GM19324 (cell line): ENCODE results near the gene GNAQ.

Experiments used
- ATAC-seq: cut with Tn5 transposase; IDR thresholded peaks from one replicate; pipeline ENCODE4 v1.9.1; 2021; ENCODE audit warnings: mild to moderate bottlenecking, moderate library complexity; ENCODE audit not compliant: unreplicated experiment, low FRiP score

Gene GNAQ

DNA sequence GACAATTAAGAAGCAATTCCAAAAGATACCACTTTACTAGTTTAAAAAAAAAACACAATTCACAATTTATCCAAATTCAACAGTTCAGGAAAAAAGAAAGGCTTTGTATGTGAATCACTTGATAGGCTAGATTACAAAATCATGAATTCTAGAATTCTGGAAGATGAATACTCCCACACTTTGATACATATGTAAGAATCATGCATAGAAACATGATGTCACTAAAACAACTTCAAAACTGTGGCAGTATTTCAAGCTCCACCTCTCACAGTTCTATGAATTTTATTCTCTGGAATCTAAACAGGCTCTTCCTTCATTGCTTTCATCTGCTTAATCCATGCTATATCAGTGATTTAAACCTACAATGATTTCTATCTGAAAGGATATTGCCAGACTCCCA is 51.0 kb downstream of the GNAQ start:
- no peak for ATAC-seq

GRCh38 chr9:77978086-77978781 is 53.4 kb downstream of the GNAQ start:
- ATAC-seq = no peak

DNA sequence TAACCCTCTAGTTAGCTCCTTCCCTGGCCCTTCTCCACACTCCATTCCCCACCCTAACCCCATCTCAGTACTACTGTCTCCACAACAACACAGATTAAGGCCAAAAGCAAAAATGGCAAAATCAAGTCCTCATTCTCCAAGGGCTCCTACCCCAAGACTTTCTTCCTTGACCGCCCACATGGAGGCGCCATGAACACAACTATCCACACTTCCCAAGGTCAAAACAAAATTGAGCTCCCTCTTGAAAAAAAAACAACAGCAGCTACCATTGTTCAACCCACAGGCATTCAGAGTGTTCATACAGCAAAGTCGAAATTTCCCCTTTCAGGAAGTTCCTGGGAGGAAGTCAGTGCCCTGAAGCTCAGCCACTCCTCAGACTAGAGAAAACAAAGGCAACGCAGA is 54.4 kb downstream of the GNAQ start:
- ATAC-seq = no peak

DNA sequence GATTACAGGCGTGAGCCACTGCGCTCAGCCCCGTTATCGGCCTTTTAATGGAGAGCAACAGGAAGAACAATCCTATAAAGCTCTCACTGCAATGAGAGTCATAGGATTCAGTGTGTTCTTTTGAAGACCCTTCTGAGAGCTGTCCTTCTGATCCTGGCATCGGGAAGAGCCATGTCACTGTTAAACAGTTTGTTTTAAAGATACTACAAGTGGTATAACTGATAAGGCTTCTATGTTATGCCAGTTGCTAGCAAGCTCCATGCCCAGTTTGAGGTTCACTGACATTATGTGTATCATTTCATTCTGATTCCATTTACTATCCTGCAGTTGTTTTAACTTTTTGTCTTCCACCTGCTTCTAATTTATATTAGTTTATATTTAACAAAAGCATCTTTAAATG is 55.8 kb downstream of the GNAQ start:
- ATAC-seq = no peak

GRCh38 chr9:77975036-77975435 is 56.6 kb downstream of the GNAQ start:
- ATAC-seq = no peak

DNA sequence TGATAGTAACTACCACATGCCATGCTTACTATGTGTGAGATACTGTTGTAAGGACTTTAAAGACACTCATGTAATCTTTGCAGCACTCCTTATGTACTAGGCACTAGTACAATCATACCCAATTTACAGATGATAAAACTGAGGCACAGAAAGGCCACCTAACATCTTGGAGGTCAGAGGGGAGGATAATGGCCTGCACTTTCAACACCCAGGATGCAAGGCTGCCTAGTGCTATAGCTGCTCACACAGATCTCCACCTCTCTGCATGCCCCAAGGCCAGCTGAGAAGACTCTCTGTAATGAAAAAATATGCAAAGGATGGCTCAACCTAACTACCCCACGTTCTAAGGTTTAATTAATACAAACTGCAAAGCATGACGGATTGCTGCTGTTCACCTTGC is 57.2 kb downstream of the GNAQ start:
- ATAC-seq = no peak

DNA sequence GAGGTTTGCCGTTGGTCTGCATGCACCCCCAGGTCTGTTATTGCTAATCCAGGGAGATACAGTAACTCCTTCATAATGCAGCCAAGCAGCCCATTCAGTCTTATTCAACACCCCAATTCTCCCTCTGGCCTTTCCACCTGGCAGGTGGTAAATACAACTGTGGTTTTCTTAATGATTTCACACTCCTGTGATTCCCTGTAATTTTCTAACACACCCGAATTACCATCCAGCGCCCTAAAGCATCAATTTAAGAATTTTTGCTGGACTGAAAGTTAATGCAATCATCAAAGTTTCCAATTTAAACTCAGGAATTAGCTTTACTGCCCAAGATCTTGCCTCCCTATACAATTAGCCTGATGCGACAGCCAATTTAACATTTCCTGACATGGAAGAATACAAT is 62.5 kb downstream of the GNAQ start:
- no peak for ATAC-seq

- no peak for ATAC-seq
These were observed 63.1 kb downstream of the GNAQ start for GRCh38 chr9:77968506-77968905.

- ATAC-seq = no peak
These were observed 64.9 kb downstream of the GNAQ start for GRCh38 chr9:77966718-77967117.

GRCh38 chr9:77965445-77966123 is 66.0 kb downstream of the GNAQ start:
- ATAC-seq = no peak

GRCh38 chr9:77964258-77964657 is 67.4 kb downstream of the GNAQ start:
- ATAC-seq = no peak

- ATAC-seq = no peak
These were observed 70.1 kb downstream of the GNAQ start for GRCh38 chr9:77961541-77961940.

- ATAC-seq = no peak
These were observed 71.1 kb downstream of the GNAQ start for GRCh38 chr9:77960356-77961153.

- ATAC-seq = no peak
These were observed 71.8 kb downstream of the GNAQ start for GRCh38 chr9:77959803-77960202.

DNA sequence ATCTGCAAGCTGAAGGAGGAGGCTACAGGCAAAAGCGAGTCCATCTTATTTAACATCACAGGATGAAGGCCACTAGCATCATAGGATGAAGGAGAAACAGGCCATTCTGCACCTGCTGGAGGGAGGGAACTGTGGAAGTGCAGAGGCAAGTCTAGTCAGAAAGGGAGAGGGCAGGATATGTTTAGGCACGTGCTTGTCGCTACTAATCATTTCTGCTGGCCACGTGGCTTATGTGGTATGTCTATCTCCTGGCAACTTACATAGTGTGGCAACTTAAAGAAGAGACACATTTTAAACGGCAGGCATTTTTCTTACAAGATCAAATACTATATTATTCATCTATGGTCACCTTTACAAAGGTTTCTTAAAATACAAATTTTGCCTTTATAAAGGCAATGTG is 74.0 kb downstream of the GNAQ start:
- no peak for ATAC-seq

GRCh38 chr9:77956555-77956954 is 75.1 kb downstream of the GNAQ start:
- no peak for ATAC-seq

- no peak for ATAC-seq
These were observed 77.0 kb downstream of the GNAQ start for GRCh38 chr9:77954666-77955015.

DNA sequence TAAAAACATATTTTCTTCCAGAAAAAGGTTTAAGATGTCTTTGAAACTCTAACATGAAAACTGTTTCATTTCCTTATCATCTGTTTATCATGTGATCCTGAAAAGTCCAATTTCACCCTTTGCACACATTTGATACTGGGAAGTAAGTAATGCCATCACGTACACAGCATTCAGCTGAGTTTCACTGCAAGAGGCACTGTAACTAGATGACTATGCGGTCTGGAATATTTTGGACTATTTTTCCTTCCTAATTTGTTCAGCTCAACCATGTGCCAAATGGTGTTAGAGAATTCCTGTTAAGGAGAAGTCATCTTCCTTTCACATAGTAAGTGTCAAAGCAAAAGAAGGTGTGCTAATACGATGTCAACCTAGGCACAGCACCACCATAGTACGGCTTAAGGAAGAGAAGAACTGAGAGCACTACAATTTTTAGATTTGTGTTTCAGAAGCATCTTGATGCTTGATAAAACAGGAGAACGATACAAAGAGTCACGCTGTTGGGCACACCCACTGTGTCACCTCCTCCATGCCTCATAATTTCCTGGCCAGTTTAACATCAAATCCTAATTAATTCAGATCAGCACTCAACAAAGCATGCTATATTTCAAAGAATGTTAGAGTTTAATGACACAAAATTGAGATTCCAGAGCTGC is 77.5 kb downstream of the GNAQ start:
- no peak for ATAC-seq

DNA sequence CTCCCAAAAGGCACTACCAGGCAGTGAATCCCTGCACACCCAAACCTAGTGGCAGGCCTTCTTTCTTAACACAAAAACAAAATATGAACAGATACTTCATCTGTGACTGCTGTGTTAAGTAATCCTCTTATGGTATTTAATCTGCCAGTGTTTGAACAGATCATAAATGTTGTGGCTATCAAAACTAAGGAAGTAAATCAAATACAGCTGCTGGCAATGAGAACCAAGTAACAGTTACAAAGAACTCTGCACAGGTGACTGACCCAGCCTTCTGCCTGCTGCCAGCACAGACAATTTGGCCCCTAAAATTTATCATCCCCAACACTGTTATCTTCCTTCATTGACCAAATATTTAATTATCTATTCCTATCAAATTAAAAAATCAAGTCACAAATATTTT is 78.0 kb downstream of the GNAQ start:
- ATAC-seq = no peak

DNA sequence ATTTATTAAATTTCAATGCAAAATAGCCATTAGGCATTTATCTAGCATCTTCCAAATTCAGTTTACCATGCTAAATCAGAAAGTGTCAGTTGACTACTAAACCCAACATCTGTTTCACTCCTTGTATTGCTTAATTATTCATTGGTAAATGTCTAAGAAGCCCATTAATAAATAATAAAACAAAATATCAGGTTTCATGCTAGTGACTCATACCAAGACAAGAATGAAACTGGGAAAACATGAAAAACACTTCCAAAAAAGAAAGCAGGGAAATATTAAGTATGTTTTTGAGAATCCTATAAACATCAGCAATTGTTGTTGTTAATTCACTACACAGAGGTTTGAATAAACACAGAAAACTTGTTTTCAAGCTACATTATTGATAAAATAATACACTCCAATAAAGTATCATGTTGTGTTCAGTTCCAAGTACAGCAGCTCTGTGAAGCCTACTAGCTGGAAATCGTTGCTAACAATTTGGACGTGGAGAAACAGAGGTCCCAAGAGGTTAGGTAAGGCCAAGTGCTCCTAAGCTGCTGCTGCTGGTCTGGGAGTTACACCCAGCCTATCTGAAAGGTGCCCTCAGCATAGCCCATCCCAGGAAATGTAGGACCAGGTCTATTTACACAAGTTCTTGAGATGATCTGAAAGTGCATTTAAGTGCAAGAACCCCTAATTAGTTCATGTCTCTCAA is 78.8 kb downstream of the GNAQ start:
- no peak for ATAC-seq

DNA sequence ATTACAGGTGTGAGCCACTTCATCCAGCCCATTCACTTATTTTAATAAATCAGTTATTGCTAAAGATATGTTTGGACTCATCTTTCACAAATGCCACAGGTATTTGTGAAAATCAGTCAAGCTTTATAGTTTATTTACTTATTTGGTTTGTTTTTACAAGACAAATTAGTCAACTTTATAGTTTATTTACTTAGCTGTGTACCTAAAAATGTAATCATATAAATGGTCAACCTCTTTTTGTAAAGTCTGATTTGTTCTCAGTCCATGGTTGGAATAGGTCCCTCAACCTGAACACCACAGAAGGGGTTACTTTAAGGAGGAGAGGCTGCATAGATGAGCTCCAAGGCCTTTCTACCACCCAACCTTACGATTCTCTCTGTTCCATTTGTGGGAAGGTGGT is 80.2 kb downstream of the GNAQ start:
- no peak for ATAC-seq
